Adrenal gland (tissue), 5 donors: ENCODE results near the gene WNT7A.

Experiments used
- POLR2A ChIP-seq, 2 donors: fragments of 450-650 bp; IDR thresholded peaks; one replicate each; pipeline ENCODE4 v1.6.1; 2017; ENCODE audit warnings: antibody characterized with exemption in 2 of 2, mild to moderate bottlenecking in 2 of 2, moderate library complexity in 1 of 2
- TF ChIP-seq, protein P1 (sequence below), 6 experiments: fragments of 450-650 bp in 4 of 6; fragments of 200-600 bp in 2 of 6; sonication (generic) in 1 of 6; IDR thresholded peaks; 1 replicate in 5 of 6; 2 replicates in 1 of 6; pipeline versions ENCODE4 v1.5.1 to v1.8.0; 2016 to 2021; ENCODE audit warnings: antibody characterized with exemption in 6 of 6, mild to moderate bottlenecking in 2 of 6, moderate library complexity in 1 of 6
- donor health status: DM: no; HTN: no; CAD: no.

DNA sequence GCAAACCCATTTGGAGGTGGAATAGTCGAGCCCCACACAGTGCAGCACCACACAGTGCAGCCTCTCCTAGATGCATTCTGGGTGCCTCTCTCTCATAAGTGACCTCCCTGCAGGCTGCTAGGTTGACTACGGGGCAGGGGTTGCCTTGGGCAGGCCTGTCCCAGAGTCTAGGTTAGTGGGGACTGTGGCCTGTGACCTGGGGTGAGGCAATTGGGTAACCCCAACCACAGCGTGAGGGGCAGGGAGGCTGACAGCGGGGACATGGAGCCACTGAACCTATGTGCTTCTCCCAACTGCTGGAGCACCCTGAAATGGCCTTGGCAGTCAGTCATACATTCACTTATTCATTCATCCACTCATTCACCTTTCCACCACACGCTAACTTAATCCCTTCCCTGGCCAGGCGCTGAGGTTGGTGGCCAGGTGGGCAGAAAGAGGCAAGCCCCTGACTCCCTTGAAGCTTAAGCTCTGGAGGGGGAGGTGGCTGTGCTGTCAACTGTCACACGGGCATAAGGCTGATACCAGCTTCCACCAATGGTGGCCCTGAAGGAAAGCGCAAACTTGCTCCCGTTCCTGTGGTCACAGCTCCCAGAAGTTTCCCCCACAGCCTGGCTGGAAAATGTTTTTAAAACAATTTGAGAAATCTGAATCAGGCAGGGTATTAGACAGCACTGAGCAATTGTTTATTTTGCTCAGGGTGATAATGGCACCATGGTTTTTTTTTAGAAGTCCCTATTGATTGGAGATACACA lies 46.2 kb downstream of the WNT7A start:
- TF ChIP-seq, protein P1, sequence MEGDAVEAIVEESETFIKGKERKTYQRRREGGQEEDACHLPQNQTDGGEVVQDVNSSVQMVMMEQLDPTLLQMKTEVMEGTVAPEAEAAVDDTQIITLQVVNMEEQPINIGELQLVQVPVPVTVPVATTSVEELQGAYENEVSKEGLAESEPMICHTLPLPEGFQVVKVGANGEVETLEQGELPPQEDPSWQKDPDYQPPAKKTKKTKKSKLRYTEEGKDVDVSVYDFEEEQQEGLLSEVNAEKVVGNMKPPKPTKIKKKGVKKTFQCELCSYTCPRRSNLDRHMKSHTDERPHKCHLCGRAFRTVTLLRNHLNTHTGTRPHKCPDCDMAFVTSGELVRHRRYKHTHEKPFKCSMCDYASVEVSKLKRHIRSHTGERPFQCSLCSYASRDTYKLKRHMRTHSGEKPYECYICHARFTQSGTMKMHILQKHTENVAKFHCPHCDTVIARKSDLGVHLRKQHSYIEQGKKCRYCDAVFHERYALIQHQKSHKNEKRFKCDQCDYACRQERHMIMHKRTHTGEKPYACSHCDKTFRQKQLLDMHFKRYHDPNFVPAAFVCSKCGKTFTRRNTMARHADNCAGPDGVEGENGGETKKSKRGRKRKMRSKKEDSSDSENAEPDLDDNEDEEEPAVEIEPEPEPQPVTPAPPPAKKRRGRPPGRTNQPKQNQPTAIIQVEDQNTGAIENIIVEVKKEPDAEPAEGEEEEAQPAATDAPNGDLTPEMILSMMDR (IDR thresholded peaks at IDR 0.05) = no peak
- TF ChIP-seq POLR2A (IDR thresholded peaks at IDR 0.05) = no peak
